Suprapubic skin (tissue), 4 donors: ENCODE results near the gene TMEM72.

ENCODE experiments used
- EP300 ChIP-seq: sonication (generic); formaldehyde crosslinking; IDR thresholded peaks from one replicate; pipeline ENCODE4 v1.6.1; 2017; ENCODE audit warnings: antibody characterized with exemption
- POLR2A ChIP-seq, 2 donors: fragments of 450-650 bp; IDR thresholded peaks; one replicate each; pipeline ENCODE4 v1.6.1; 2017; ENCODE audit warnings: antibody characterized with exemption in 2 of 2, mild to moderate bottlenecking in 2 of 2, moderate library complexity in 2 of 2
- POLR2AphosphoS5 ChIP-seq, 3 donors: sonication (generic); formaldehyde crosslinking; IDR thresholded peaks; one replicate each; pipeline ENCODE4 v1.6.1; 2017; ENCODE audit warnings: antibody characterized with exemption in 3 of 3
- TF ChIP-seq, protein P1 (sequence below), 2 donors: fragments of 200-600 bp in 1 of 2; fragments of 450-650 bp in 1 of 2; sonication (generic) in 1 of 2; IDR thresholded peaks; one replicate each; pipeline ENCODE4 v1.5.1; 2016 to 2019; ENCODE audit warnings: antibody characterized with exemption in 2 of 2, mild to moderate bottlenecking in 1 of 2, moderate library complexity in 1 of 2

GRCh38 chr10:44879531-44879899 lies 31.6 kb upstream of the TMEM72 start:
- TF ChIP-seq POLR2AphosphoS5 (IDR thresholded peaks at IDR 0.05), result no peak
- TF ChIP-seq, protein P1, sequence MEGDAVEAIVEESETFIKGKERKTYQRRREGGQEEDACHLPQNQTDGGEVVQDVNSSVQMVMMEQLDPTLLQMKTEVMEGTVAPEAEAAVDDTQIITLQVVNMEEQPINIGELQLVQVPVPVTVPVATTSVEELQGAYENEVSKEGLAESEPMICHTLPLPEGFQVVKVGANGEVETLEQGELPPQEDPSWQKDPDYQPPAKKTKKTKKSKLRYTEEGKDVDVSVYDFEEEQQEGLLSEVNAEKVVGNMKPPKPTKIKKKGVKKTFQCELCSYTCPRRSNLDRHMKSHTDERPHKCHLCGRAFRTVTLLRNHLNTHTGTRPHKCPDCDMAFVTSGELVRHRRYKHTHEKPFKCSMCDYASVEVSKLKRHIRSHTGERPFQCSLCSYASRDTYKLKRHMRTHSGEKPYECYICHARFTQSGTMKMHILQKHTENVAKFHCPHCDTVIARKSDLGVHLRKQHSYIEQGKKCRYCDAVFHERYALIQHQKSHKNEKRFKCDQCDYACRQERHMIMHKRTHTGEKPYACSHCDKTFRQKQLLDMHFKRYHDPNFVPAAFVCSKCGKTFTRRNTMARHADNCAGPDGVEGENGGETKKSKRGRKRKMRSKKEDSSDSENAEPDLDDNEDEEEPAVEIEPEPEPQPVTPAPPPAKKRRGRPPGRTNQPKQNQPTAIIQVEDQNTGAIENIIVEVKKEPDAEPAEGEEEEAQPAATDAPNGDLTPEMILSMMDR (IDR thresholded peaks at IDR 0.05), result no peak
- no peak for TF ChIP-seq POLR2A (IDR thresholded peaks at IDR 0.05)
- no peak for TF ChIP-seq EP300
